IMR-90 (cell line): Measurements from ENCODE around the gene GPX3. TPM values are rescaled to one million over a fixed set of nuclear protein-coding genes. Genes with fewer than 3 reads are reported as not detected.

ENCODE experiments used
- ATAC-seq: fragments of 200-7000 bp; cut with Tn5 transposase; 2 replicates; pipeline ENCODE4 v1.9.1; 2020; ENCODE audit warnings: low read depth, mild to moderate bottlenecking, moderate library complexity
- BruUV-seq: library from RNA; stranded (reverse); fragments of 400-500 nt; replicated peaks from 2 replicates; lab custom pipeline; 2021; lab: Mats Ljungman, UMichigan
- CTCF ChIA-PET: fragments of 300-600 bp; formaldehyde crosslinking; extraction: SDS; loops from one replicate; lab custom pipeline; 2021; ENCODE audit warnings: antibody characterized with exemption; lab: Yijun Ruan, JAX
- POLR2A ChIA-PET: fragments of 300-600 bp; sonication (Branson Sonifier 250); formaldehyde crosslinking; loops from one replicate; lab custom pipeline; 2022; ENCODE audit warnings: antibody characterized with exemption; ENCODE audit not compliant: unreplicated experiment; lab: Charles Lee
- DNase-seq: peaks from one replicate; pipeline ENCODE4 v3.0.0; 2013
- H2AFZ ChIP-seq: replicated peaks from 2 replicates; pipeline ENCODE3; 2013; ENCODE audit warnings: low read length, mild to moderate bottlenecking; ENCODE audit not compliant: poor library complexity
- H2AK5ac ChIP-seq: 2 replicates; pipeline ENCODE4 v1.6.1; 2013; ENCODE audit warnings: low read depth, low read length, inconsistent platforms
- H2AK9ac ChIP-seq: replicated peaks from 2 replicates; pipeline ENCODE3; 2013; ENCODE audit warnings: mild to moderate bottlenecking, low read depth, low read length, moderate library complexity; ENCODE audit not compliant: poor library complexity
- H2BK120ac ChIP-seq: 2 replicates; pipeline ENCODE4 v1.6.1; 2013; ENCODE audit warnings: low read depth, low read length, inconsistent platforms
- H2BK15ac ChIP-seq: 3 replicates; pipeline ENCODE4 v1.6.1; 2013; ENCODE audit warnings: low read depth, low read length, inconsistent platforms
- H2BK20ac ChIP-seq: 2 replicates; pipeline ENCODE4 v1.6.1; 2013; ENCODE audit warnings: low read depth, mild to moderate bottlenecking, inconsistent platforms, low read length, moderate library complexity
- H2BK5ac ChIP-seq: 2 replicates; pipeline ENCODE4 v1.6.1; 2013; ENCODE audit warnings: mild to moderate bottlenecking, low read depth, low read length, inconsistent platforms; ENCODE audit not compliant: poor library complexity, severe bottlenecking
- H3K14ac ChIP-seq: replicated peaks from 2 replicates; pipeline ENCODE4 v1.6.1; 2013; ENCODE audit warnings: low read depth, low read length, inconsistent platforms
- H3K18ac ChIP-seq: 2 replicates; pipeline ENCODE4 v1.6.1; 2013; ENCODE audit warnings: low read depth, low read length, control low read depth
- H3K23ac ChIP-seq: 2 replicates; pipeline ENCODE4 v1.6.1; 2013; ENCODE audit warnings: low read depth, low read length, inconsistent platforms
- H3K27ac ChIP-seq: 2 replicates; pipeline ENCODE4 v1.5.1; 2013; ENCODE audit warnings: mild to moderate bottlenecking, control low read depth, low read length; ENCODE audit not compliant: insufficient read depth
- H3K27me3 ChIP-seq: 2 replicates; pipeline ENCODE4 v1.6.1; 2013; ENCODE audit warnings: low read length; ENCODE audit not compliant: control insufficient read depth, insufficient read depth
- H3K36me3 ChIP-seq: 2 replicates; pipeline ENCODE4 v1.6.1; 2013; ENCODE audit warnings: low read length, mixed read lengths; ENCODE audit not compliant: control insufficient read depth, insufficient read depth
- H3K4ac ChIP-seq: 2 replicates; pipeline ENCODE4 v1.6.1; 2013; ENCODE audit warnings: low read depth, low read length, inconsistent platforms
- H3K4me1 ChIP-seq: 2 replicates; pipeline ENCODE4 v1.6.1; 2013; ENCODE audit warnings: low read length, mixed read lengths; ENCODE audit not compliant: control insufficient read depth, insufficient read depth
- H3K4me2 ChIP-seq: 2 replicates; pipeline ENCODE4 v1.6.1; 2013; ENCODE audit warnings: low read depth, mild to moderate bottlenecking, control low read depth, low read length, moderate library complexity
- H3K4me3 ChIP-seq: 2 replicates; pipeline ENCODE4 v1.5.1; 2013; ENCODE audit warnings: low read depth, mild to moderate bottlenecking, control low read depth, low read length, moderate library complexity; ENCODE audit not compliant: insufficient read depth
- H3K56ac ChIP-seq: 2 replicates; pipeline ENCODE4 v1.6.1; 2013; ENCODE audit warnings: low read length, inconsistent platforms; ENCODE audit not compliant: insufficient read depth; ENCODE audit errors: extremely low read depth
- H3K79me1 ChIP-seq, 2 experiments: 2 replicates each; pipeline ENCODE4 v1.6.1; 2013; ENCODE audit warnings: low read length in 2 of 2, inconsistent platforms in 1 of 2, low read depth in 1 of 2
- H3K9ac ChIP-seq: 2 replicates; pipeline ENCODE4 v1.6.1; 2013; ENCODE audit warnings: low read depth, low read length, control low read depth
- H3K9me1 ChIP-seq: 2 replicates; pipeline ENCODE4 v1.6.1; 2013; ENCODE audit warnings: low read length, inconsistent platforms; ENCODE audit not compliant: insufficient read depth
- H3K9me3 ChIP-seq: 2 replicates; pipeline ENCODE4 v1.6.1; 2013; ENCODE audit warnings: low read length; ENCODE audit not compliant: control insufficient read depth, insufficient read depth
- H4K20me1 ChIP-seq: 2 replicates; pipeline ENCODE4 v1.6.1; 2013; ENCODE audit warnings: low read length, inconsistent platforms; ENCODE audit not compliant: insufficient read depth
- H4K5ac ChIP-seq: 2 replicates; pipeline ENCODE4 v1.6.1; 2013; ENCODE audit warnings: mild to moderate bottlenecking, low read depth, low read length, control low read depth
- H4K8ac ChIP-seq, 2 experiments: 2 replicates each; pipeline ENCODE4 v1.6.1; 2013; ENCODE audit warnings: low read depth in 2 of 2, low read length in 2 of 2, control low read depth in 1 of 2, inconsistent platforms in 1 of 2
- H4K91ac ChIP-seq: 2 replicates; pipeline ENCODE4 v1.6.1; 2013; ENCODE audit warnings: low read depth, low read length, inconsistent platforms; ENCODE audit not compliant: insufficient read depth
- BHLHE40 ChIP-seq: fragments of 150-350 bp; IDR thresholded peaks from 2 replicates; pipeline ENCODE4 v1.6.1; 2016; ENCODE audit warnings: mild to moderate bottlenecking, low read depth, low read length
- FOS ChIP-seq: fragments of 150-350 bp; IDR thresholded peaks from 2 replicates; pipeline ENCODE4 v1.6.1; 2016; ENCODE audit warnings: low read depth, low read length
- WGBS, 2 experiments: methylation state at CpG; one replicate each; pipeline versions ENCODE4 v1.1.5 to v1.1.7; 2013; ENCODE audit warnings: missing lambda C conversion rate in 2 of 2; ENCODE audit not compliant: insufficient read length in 1 of 2; ENCODE audit errors: extremely low coverage in 2 of 2; 5-methylcytosine and 5-hydroxymethylcytosine counted together
- dilution Hi-C: fragments of 300-500 bp; cut with HindIII; formaldehyde crosslinking; loops from one replicate; pipeline ENCODE4 v1.14.3; 2018; ENCODE audit warnings: low sequenced_read_pairs; ENCODE audit not compliant: unreplicated experiment
- in situ Hi-C: fragments of 300-500 bp; cut with MboI; formaldehyde crosslinking; loops from 3 replicates; pipeline ENCODE4 v1.14.3; 2019; ENCODE audit warnings: low sequenced_read_pairs, inconsistent platforms, mixed read lengths
- intact Hi-C: fragments of 100-400 bp; cut with micrococcal nuclease; formaldehyde crosslinking; loops from 2 replicates; pipeline ENCODE4 v1.10.0; 2022
- polyA plus RNA-seq, 3 experiments: library from polyadenylated mRNA; depleted of rRNA; stranded (reverse); fragments of >200 nt; gene quantifications; 2 replicates each; pipeline ENCODE4 v1.2.3, GENCODE V29; 2012; ENCODE audit warnings: low replicate concordance in 1 of 3
- total RNA-seq: library from RNA; depleted of rRNA; stranded (reverse); fragments of >200 nt; gene quantifications from 2 replicates; pipeline ENCODE4 v1.2.3, GENCODE V29; 2012
- TF ChIP-seq, protein P1 (sequence below): fragments of 150-350 bp; IDR thresholded peaks from 2 replicates; pipeline ENCODE4 v1.6.1; 2017; ENCODE audit warnings: mild to moderate bottlenecking, antibody characterized with exemption, low read length, low read depth

The GPX3 gene
- total and polyA plus RNA-seq, 2 of the 4 experiments (the other 2 are of a cell fraction): 0.36 to 1.0 TPM

DNA sequence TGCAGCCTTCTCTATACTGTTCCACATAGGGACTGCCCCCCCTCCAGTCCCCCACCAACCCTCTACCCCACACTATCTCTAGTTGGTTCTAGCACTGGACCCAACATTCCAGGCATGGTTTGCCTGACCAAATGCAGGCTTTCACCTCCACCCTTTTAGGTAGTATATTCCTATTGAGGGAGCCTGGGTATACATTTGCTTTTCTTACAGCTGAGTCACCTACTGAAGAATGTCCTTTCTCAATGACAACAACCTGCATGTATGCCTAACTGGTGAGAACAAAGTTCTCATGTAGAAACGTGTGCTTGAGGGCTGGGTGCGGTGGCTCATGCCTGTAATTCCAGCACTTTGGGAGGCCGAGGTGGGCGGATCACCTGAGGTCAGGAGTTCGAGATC, 52.2 kb downstream of the GPX3 start:
- Histone ChIP-seq H3K27ac (peak overlapping the region; percentile 16; the same call in 1 of the 2 replicates), H2BK20ac (peak overlapping the region; percentile 95), H4K5ac (no peak overlapping the region; the same call in 1 of the 2 replicates), H3K9me3 (no peaks in the 10 kb centered on the region), H2AK9ac (no peak overlapping the region), H4K20me1 (peaks cover 60% of the 10 kb centered on the region), H3K36me3 (peaks cover 5% of the 10 kb centered on the region; the same call in 1 of the 2 replicates), H3K23ac (peak overlapping the region; percentile 74; the same call in 1 of the 2 replicates), H3K4ac (peak overlapping the region; percentile 94), H3K27me3 (no peaks in the 10 kb centered on the region), H3K9ac (no peak overlapping the region), H3K4me3 (no peak overlapping the region), H2AFZ (no peak overlapping the region), H3K9me1 (peaks cover 62% of the 10 kb centered on the region), H4K91ac (peak overlapping the region; percentile 88), H3K14ac (peak overlapping the region; percentile 79), H3K18ac (peak overlapping the region; percentile 24; the same call in 1 of the 2 replicates), H2BK5ac (peak overlapping the region; percentile 81), H4K8ac (peak overlapping the region in 1 of 2 experiments; percentile 29; a peak in 1 of 4 replicates), H2BK120ac (peak overlapping the region; percentile 94), H3K56ac (no peak overlapping the region; the same call in 1 of the 2 replicates), H3K4me1 (peaks cover 44% of the 10 kb centered on the region), H2BK15ac (peak overlapping the region; percentile 92; the same call in 1 of the 3 replicates), H3K79me1 (peaks cover 39 to 93% of the 10 kb centered on the region in 2 experiments), H3K4me2 (no peak overlapping the region), H2AK5ac (peak overlapping the region; percentile 97; the same call in 1 of the 2 replicates)
- dilution Hi-C loops: no loop called here
- ATAC-seq (peak; percentile 73), DNase-seq (peak; percentile 84)
- WGBS, 2 experiments: no CpG with 5 or more reads among the region's 5 CpGs
- ChIA-PET POLR2A (interaction anchor here (0.5 kb wide), 1 partner anchor 143 kb away, joined by 6 read pairs; no protein-coding TSS in a partner anchor), CTCF (interaction anchor here (0.7 to 2.4 kb wide), 3 partner anchors 21 to 471 kb away, joined by 4 to 8 read pairs (median 8); no protein-coding TSS in a partner anchor)
- in situ Hi-C loops: no loop called here
- BruUV-seq: no TSS peak
- intact Hi-C loops: no loop called here
- TF ChIP-seq, protein P1, sequence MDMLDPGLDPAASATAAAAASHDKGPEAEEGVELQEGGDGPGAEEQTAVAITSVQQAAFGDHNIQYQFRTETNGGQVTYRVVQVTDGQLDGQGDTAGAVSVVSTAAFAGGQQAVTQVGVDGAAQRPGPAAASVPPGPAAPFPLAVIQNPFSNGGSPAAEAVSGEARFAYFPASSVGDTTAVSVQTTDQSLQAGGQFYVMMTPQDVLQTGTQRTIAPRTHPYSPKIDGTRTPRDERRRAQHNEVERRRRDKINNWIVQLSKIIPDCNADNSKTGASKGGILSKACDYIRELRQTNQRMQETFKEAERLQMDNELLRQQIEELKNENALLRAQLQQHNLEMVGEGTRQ: no peak
- TF ChIP-seq BHLHE40 (peak; percentile 80), FOS (peak; percentile 36; the same call in 1 of the 2 replicates)
